Neural progenitor cell (in vitro differentiated cells): ENCODE data around the gene ABCC6. TPM values are rescaled to one million over a fixed set of nuclear protein-coding genes. Genes with fewer than 3 reads are reported as not detected.
"Not testable (repeated sequence)": the region's sequence is repeated elsewhere in the genome, so short reads cannot be mapped to it uniquely, and the experiment has no call there.

Source experiments
- DNase-seq: peaks from one replicate; pipeline ENCODE4 v3.0.0-alpha.2; 2016; ENCODE audit warnings: low spot score
- H2AFZ ChIP-seq: fragments of 200-600 bp; sonication (generic); replicated peaks from 2 replicates; pipeline ENCODE4 v1.6.1; 2016; ENCODE audit warnings: antibody characterized with exemption
- H3F3A ChIP-seq: fragments of 200-600 bp; sonication (generic); 2 replicates; pipeline ENCODE4 v1.6.1; 2016; ENCODE audit warnings: antibody characterized with exemption, low read depth
- H3K27ac ChIP-seq: fragments of 200-600 bp; sonication (generic); 2 replicates; pipeline ENCODE4 v1.5.1; 2016; ENCODE audit warnings: mild to moderate bottlenecking
- H3K27me3 ChIP-seq: fragments of 200-600 bp; sonication (generic); 2 replicates; pipeline ENCODE4 v1.6.1; 2016; ENCODE audit warnings: mild to moderate bottlenecking, moderate library complexity
- H3K36me3 ChIP-seq: fragments of 200-600 bp; sonication (generic); 2 replicates; pipeline ENCODE4 v1.5.1; 2016
- H3K4me1 ChIP-seq: fragments of 200-600 bp; sonication (generic); 2 replicates; pipeline ENCODE4 v1.6.1; 2016; ENCODE audit warnings: mixed run types
- H3K4me2 ChIP-seq: fragments of 200-600 bp; sonication (generic); 2 replicates; pipeline ENCODE4 v1.6.1; 2016
- H3K4me3 ChIP-seq: fragments of 200-600 bp; sonication (generic); 2 replicates; pipeline ENCODE4 v1.5.1; 2016
- H3K79me2 ChIP-seq: fragments of 200-600 bp; sonication (generic); 2 replicates; pipeline ENCODE4 v1.6.1; 2016; ENCODE audit warnings: low read depth
- H3K9ac ChIP-seq: fragments of 200-600 bp; sonication (generic); 2 replicates; pipeline ENCODE4 v1.6.1; 2016
- H3K9me3 ChIP-seq: fragments of 200-600 bp; sonication (generic); 2 replicates; pipeline ENCODE4 v1.5.1; 2016; ENCODE audit warnings: low read depth
- H4K20me1 ChIP-seq: fragments of 200-600 bp; sonication (generic); 2 replicates; pipeline ENCODE4 v1.6.1; 2016; ENCODE audit warnings: low read depth
- H3K27ac Mint-ChIP-seq: 3 replicates; pipeline ENCODE4 v1.8.0; 2021; ENCODE audit warnings: mixed read lengths
- H3K27me3 Mint-ChIP-seq: 2 replicates; pipeline ENCODE4 v1.8.0; 2022; ENCODE audit warnings: low read depth, mild to moderate bottlenecking, inconsistent platforms, moderate library complexity, mixed read lengths; ENCODE audit not compliant: insufficient read depth
- H3K36me3 Mint-ChIP-seq: 3 replicates; pipeline ENCODE4 v1.8.0; 2021; ENCODE audit warnings: mixed read lengths
- H3K4me1 Mint-ChIP-seq: 3 replicates; pipeline ENCODE4 v1.8.0; 2021; ENCODE audit warnings: mixed read lengths
- H3K4me3 Mint-ChIP-seq: 3 replicates; pipeline ENCODE4 v1.8.0; 2021; ENCODE audit warnings: mild to moderate bottlenecking, moderate library complexity, mixed read lengths
- H3K9me3 Mint-ChIP-seq: 3 replicates; pipeline ENCODE4 v1.8.0; 2020; ENCODE audit warnings: mixed read lengths
- CTCF ChIP-seq: fragments of 200-600 bp; sonication (generic); IDR thresholded peaks from 2 replicates; pipeline ENCODE4 v1.5.1; 2017; ENCODE audit warnings: antibody characterized with exemption, mild to moderate bottlenecking
- EZH2 ChIP-seq: fragments of 200-600 bp; sonication (generic); IDR thresholded peaks from 2 replicates; pipeline ENCODE4 v1.6.1; 2017; ENCODE audit warnings: antibody characterized with exemption, mild to moderate bottlenecking, moderate library complexity
- EZH2phosphoT487 ChIP-seq: fragments of 200-600 bp; sonication (generic); IDR thresholded peaks from 2 replicates; pipeline ENCODE4 v1.6.1; 2017; ENCODE audit warnings: antibody characterized with exemption
- total RNA-seq: library from RNA; depleted of rRNA; stranded (reverse); fragments of >200 nt; gene quantifications from 2 replicates; pipeline ENCODE4 v1.2.3, GENCODE V29; 2015; ENCODE audit warnings: low replicate concordance

Gene ABCC6
- total RNA-seq, 1 donor from 2014 or later = 0.79 TPM

GRCh38 chr16:16191493-16192167 is 31.7 kb downstream of the ABCC6 start:
- DNase-seq = no peak
- Histone ChIP-seq H3K36me3 (no peaks in the 10 kb centered on the region), H3K27ac (no peak overlapping the region), H3K9me3 (no peaks in the 10 kb centered on the region), H3K79me2 (no peaks in the 10 kb centered on the region), H3K27me3 (no peaks in the 10 kb centered on the region), H3K9ac (no peak overlapping the region), H4K20me1 (no peaks in the 10 kb centered on the region), H2AFZ (no peak overlapping the region), H3K4me1 (no peaks in the 10 kb centered on the region), H3K4me2 (no peak overlapping the region), H3K4me3 (no peak overlapping the region), H3F3A (no peaks in the 10 kb centered on the region)
- H3K9me3 Mint-ChIP-seq = no peaks in the 10 kb centered on the region
- no peaks in the 10 kb centered on the region for H3K36me3 Mint-ChIP-seq
- H3K4me3 Mint-ChIP-seq = no peak overlapping the region
- TF ChIP-seq EZH2 (no peak), EZH2phosphoT487 (no peak), CTCF (no peak)
- no peak overlapping the region for H3K27ac Mint-ChIP-seq
- H3K27me3 Mint-ChIP-seq = peaks cover 7% of the 10 kb centered on the region
- H3K4me1 Mint-ChIP-seq = no peaks in the 10 kb centered on the region

GRCh38 chr16:16190966-16191365 is 32.3 kb downstream of the ABCC6 start:
- H3K9me3 Mint-ChIP-seq, H3K9me3 ChIP-seq, H3K4me3 ChIP-seq, H3K4me1 ChIP-seq, H3F3A ChIP-seq, H4K20me1 ChIP-seq, H3K4me3 Mint-ChIP-seq, H3K36me3 Mint-ChIP-seq, DNase-seq, H3K27ac ChIP-seq, H3K36me3 ChIP-seq, H3K9ac ChIP-seq, H3K27ac Mint-ChIP-seq, H3K27me3 ChIP-seq, H3K27me3 Mint-ChIP-seq, H2AFZ ChIP-seq, H3K79me2 ChIP-seq, H3K4me1 Mint-ChIP-seq, H3K4me2 ChIP-seq: not testable (repeated sequence)

- H3K9ac ChIP-seq = no peak overlapping the region
- no peaks in the 10 kb centered on the region for H3K36me3 ChIP-seq
- H3K27ac Mint-ChIP-seq = no peak overlapping the region
- no peak overlapping the region for H3K4me3 Mint-ChIP-seq
- H3K9me3 ChIP-seq = no peaks in the 10 kb centered on the region
- H3K4me3 ChIP-seq = no peak overlapping the region
- no peaks in the 10 kb centered on the region for H3K4me1 ChIP-seq
- H2AFZ ChIP-seq = no peak overlapping the region
- H3K9me3 Mint-ChIP-seq = no peaks in the 10 kb centered on the region
- TF ChIP-seq CTCF (no peak), EZH2phosphoT487 (no peak), EZH2 (no peak)
- no peak overlapping the region for H3K4me2 ChIP-seq
- no peaks in the 10 kb centered on the region for H3K79me2 ChIP-seq
- no peaks in the 10 kb centered on the region for H3K36me3 Mint-ChIP-seq
- H3K4me1 Mint-ChIP-seq = no peaks in the 10 kb centered on the region
- H3F3A ChIP-seq = no peaks in the 10 kb centered on the region
- H4K20me1 ChIP-seq = no peaks in the 10 kb centered on the region
- H3K27me3 ChIP-seq = no peaks in the 10 kb centered on the region
- no peak for DNase-seq
- H3K27ac ChIP-seq = no peak overlapping the region
- H3K27me3 Mint-ChIP-seq = peaks cover 10% of the 10 kb centered on the region
These were observed 32.7 kb downstream of the ABCC6 start for GRCh38 chr16:16190546-16190945.

- H3K9me3 Mint-ChIP-seq = no peaks in the 10 kb centered on the region
- H3K36me3 ChIP-seq = no peaks in the 10 kb centered on the region
- no peak overlapping the region for H2AFZ ChIP-seq
- H4K20me1 ChIP-seq = no peaks in the 10 kb centered on the region
- no peak for DNase-seq
- no peaks in the 10 kb centered on the region for H3K27me3 ChIP-seq
- H3K36me3 Mint-ChIP-seq = no peaks in the 10 kb centered on the region
- H3F3A ChIP-seq = no peaks in the 10 kb centered on the region
- no peaks in the 10 kb centered on the region for H3K4me1 Mint-ChIP-seq
- H3K79me2 ChIP-seq = no peaks in the 10 kb centered on the region
- no peaks in the 10 kb centered on the region for H3K9me3 ChIP-seq
- TF ChIP-seq EZH2 (no peak), CTCF (no peak), EZH2phosphoT487 (no peak)
- H3K4me2 ChIP-seq = no peak overlapping the region
- H3K27ac ChIP-seq = no peak overlapping the region
- no peak overlapping the region for H3K4me3 Mint-ChIP-seq
- H3K4me3 ChIP-seq = no peak overlapping the region
- no peaks in the 10 kb centered on the region for H3K4me1 ChIP-seq
- H3K27ac Mint-ChIP-seq = no peak overlapping the region
- no peak overlapping the region for H3K9ac ChIP-seq
- peaks cover 10% of the 10 kb centered on the region for H3K27me3 Mint-ChIP-seq
These were observed 33.5 kb downstream of the ABCC6 start for GRCh38 chr16:16189842-16190241.
